ENCODE results near the gene USP22. TPM values are rescaled to one million over a fixed set of nuclear protein-coding genes. Genes with fewer than 3 reads are reported as not detected.

The USP22 gene
- total and polyA plus RNA-seq, 2 donors (not counting 3 experiments of a cell fraction or from before 2014, with no cell fraction given) = 204 to 260 TPM

GRCh38 chr17:21029036-21029435, 13.8 kb downstream of the USP22 start:
- CTCF ChIA-PET = no interaction called here
- Histone ChIP-seq H3K4me2 (ENCODE audit: insufficient read depth, low read length) (no peak overlapping the region), H2AFZ (ENCODE audit: low read depth, low read length) (no peak overlapping the region), H3K4me1 (ENCODE audit: control insufficient read depth, extremely low read depth, insufficient read depth, low read length) (no peaks in the 10 kb centered on the region), H3K36me3 (ENCODE audit: control insufficient read depth in 2 of 2, extremely low read depth in 1 of 2, insufficient read depth in 2 of 2, low read length in 2 of 2) (peaks cover 5 to 27% of the 10 kb centered on the region in 2 experiments), H3K27me3 (ENCODE audit: control insufficient read depth in 2 of 2, insufficient read depth in 2 of 2, low read length in 2 of 2) (no peaks in the 10 kb centered on the region), H3K9ac (replicated peaks; ENCODE audit: extremely low read depth, insufficient read depth, low read length) (no peak overlapping the region), H3K9me3 (replicated peaks; ENCODE audit: control insufficient read depth, insufficient read depth, low read length) (no peaks in the 10 kb centered on the region), H3K27ac (ENCODE audit: insufficient read depth, low read depth, low read length) (no peak overlapping the region), H3K9me1 (replicated peaks; ENCODE audit: control insufficient read depth, extremely low read depth, insufficient read depth, low read length) (no peaks in the 10 kb centered on the region), H3K79me2 (ENCODE audit: control insufficient read depth, insufficient read depth, low read length) (peaks cover 100% of the 10 kb centered on the region), H3K4me3 (replicated peaks in 1 of 3; ENCODE audit: insufficient read depth in 1 of 3, low read depth in 1 of 3, low read length in 3 of 3) (no peak overlapping the region), H4K20me1 (replicated peaks; ENCODE audit: control insufficient read depth, extremely low read depth, insufficient read depth, low read length) (peaks cover 32% of the 10 kb centered on the region)
- TF ChIP-seq POLR2A (IDR thresholded peaks at IDR 0.05; ENCODE audit: low read depth, low read length) (no peak), GATA2 (IDR thresholded peaks at IDR 0.05; ENCODE audit: insufficient read depth, insufficient read length, low read depth, low read length) (no peak), MAX (IDR thresholded peaks at IDR 0.05; ENCODE audit: insufficient read depth, insufficient read length) (no peak), CTCF (IDR thresholded peaks at IDR 0.05; ENCODE audit: extremely low read depth in 1 of 2, insufficient read depth in 1 of 2, low read depth in 1 of 2, low read length in 2 of 2) (no peak), EZH2 (IDR thresholded peaks at IDR 0.05; ENCODE audit: borderline replicate concordance, low read depth, low read length, severe bottlenecking) (no peak), MYC (IDR thresholded peaks at IDR 0.05; ENCODE audit: low read depth, low read length) (no peak), FOS (IDR thresholded peaks at IDR 0.05; ENCODE audit: borderline replicate concordance, insufficient read depth, low read length) (no peak), POLR2AphosphoS5 (IDR thresholded peaks at IDR 0.05; ENCODE audit: insufficient read depth, low read depth, low read length) (no peak), JUN (IDR thresholded peaks at IDR 0.05; ENCODE audit: borderline replicate concordance, insufficient read depth, insufficient read length, low read depth) (no peak)
- BruUV-seq (replicated peaks) = no TSS peak
- FAIRE-seq (no peak), DNase-seq (ENCODE audit: low read depth, low spot score) (no peak)
- dilution Hi-C loops (cut with MboI; ENCODE audit: extremely low pct_ligation_motif_present, low sequenced_read_pairs) = no loop called here
- POLR2A ChIA-PET = no interaction called here
- intact Hi-C loops (cut with micrococcal nuclease) = no loop called here
